GM20431 (cell line): ENCODE data around the gene TIGD4.

Experiments used
- in situ Hi-C: fragments of 300-500 bp; cut with MseI, MboI; formaldehyde crosslinking; loops from one replicate; pipeline ENCODE4 v1.15.0; 2020; ENCODE audit warnings: low sequenced_read_pairs; ENCODE audit not compliant: unreplicated experiment

TIGD4 gene

DNA sequence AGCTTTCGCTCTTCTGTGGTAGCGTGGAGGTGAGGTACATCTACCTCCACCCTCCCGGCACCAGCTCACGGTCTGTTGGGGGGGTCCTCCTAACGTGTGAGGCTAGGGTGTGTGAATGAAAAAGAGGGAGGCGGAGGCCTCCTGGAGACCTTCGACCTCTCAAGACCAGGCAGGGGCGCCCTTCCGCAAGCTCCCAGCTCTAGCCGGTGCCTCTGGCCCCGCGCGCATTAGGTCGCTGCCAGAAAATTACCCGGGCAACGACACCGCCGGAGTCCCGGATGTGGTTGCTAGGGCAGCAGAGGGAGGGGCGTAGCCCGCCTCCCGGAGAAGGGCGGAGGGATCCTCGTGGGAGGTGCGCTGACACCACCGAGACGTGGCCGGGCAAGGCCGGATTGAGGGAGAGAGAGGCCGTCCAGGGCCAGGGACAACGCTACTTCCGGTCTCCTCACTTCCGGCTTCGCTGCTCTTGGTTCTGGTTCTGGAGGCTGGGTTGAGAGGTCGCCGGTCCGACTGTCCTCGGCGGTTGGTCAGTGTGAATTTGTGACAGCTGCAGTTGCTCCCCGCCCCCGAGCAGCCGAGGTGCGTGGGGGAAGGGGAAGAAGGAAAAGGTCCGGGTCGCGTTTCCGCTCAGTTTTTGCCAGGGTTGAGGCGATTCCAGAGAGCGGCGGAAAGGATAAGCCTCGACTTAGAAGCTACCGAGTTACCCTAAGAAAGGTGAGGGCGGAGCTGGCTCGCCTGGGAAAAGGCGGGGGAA lies at the start of gene TIGD4, which contains the start of gene ARFIP1:
TIGD4 (minus strand) TSS at position 218 of the 754 bp plus-strand sequence. CDS start 8,726 bp downstream, outside the sequence.
ARFIP1 (plus strand) TSS at position 442 of the 754 bp plus-strand sequence. CDS start 49,680 bp downstream, outside the sequence.
- in situ Hi-C loops: no loop called here

DNA sequence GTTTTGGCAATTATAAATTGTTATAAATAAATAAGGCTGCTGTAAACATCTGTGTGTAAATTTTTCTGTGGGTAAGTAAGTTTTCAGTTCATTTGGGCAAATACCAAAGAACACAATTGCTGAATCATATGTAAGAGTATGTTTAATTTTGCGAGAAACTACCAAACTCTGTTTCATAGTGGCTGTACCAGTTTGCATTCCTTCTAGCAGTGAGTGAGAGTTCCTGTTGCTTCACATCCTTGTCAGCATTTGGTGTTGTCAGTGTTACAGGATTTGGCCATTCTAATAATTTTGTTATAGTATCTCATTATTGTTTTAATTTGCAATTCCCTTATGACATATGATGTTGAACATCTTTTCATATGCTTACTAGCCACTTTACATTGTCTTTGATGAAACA lies 48.6 kb upstream of the TIGD4 start:
- in situ Hi-C loops: no loop called here

DNA sequence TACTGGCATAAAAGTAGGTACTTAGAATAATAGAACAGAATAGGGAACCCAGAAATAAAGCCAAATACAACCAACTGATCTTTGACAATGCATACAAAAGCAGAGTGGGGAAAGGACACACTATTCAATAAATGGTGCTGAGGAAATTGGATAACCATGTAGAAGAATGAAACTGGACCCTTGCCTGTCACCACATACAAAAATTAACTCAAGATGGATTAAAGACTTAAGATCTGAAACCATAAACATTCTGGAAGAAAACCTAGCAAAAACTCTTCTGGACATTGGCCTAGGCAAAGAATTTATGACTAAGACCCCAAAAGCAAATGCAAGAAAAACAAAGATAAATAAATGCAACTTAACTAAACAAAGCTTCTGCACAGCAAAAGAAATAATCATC lies 45.8 kb upstream of the TIGD4 start:
- in situ Hi-C loops: no loop called here

DNA sequence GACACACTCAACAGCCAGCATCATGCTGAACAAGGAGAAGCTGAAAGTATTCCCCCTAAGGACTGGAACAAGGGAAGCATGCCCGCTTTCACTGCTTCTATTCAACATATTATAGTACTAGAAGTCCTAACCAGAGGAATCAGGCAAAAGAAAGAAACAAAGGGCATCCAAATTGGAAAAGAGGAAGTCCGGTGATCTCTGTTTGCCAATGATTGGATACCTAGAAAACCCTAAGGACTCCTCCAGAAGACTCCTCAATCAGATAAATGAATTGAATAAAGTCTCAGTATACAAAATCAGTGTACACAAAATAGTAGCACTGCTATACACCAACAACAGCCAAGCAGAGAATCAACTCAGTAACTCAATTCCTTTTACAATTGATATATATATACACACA lies 45.0 kb upstream of the TIGD4 start:
- in situ Hi-C loops: no loop called here

DNA sequence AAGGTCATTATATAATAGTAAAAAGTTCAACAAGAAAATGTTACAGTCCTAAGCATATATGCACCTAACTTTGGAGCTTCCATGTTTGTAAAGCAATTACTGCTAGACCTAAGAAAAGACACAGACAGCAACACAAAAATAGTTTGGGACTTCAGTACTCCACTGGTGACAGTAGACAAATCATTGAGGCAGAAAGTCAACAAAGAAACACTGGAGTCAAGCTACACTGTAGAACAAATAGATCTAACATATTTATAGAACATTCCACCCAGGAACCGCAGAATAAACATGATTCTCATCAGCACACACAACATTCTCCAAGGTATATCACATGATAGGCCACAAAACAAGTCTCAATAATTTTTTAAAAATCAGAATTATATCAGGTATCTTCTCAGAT lies 42.8 kb upstream of the TIGD4 start:
- in situ Hi-C loops: no loop called here

DNA sequence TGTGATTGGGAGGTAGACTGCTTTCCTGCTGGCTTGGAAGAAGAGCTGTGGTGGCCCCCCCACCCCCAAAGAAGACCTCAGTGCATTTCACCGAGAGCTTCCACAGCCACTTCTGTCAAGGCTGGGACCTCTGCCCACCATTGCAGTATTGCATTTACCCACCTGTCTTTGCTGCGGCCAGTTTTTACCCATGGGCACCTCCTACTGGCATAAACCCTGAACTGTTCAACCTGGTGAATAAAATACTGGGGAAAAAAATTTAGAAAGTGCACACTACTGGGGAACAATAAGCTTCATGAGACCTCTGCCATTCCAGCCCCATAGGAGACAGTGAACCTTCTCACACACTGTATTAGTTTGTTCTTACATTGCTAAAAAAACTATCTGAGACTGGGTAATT lies 40.5 kb upstream of the TIGD4 start:
- in situ Hi-C loops: no loop called here

DNA sequence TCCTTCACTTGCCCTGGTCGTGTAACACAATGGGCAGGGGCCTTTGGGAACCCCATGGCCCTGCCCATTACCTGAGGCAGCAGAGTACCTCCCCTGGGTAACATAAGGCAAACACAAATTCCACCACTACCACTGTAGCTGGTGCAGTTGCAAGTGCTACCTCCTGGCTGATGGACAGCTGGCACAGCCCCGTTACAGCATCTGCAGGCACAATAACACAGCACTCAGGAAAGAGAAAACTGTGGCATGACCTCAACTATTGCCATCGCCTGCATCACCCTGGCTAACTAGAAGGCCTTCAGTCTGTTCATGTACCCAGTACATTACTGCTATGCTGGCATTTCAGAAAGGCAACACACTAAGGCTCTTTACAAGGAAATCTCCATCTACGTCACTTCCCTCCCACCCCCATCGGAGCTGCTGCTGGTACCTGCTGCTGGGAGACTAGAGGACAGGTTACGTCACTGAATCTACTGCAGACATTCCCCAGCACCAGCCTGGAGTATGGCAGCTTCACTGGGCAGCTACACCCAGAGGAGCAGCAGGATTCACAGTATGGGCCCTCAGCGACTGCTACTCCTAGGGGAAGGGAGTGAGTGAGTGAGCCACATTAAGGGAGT lies 39.6 kb upstream of the TIGD4 start:
- in situ Hi-C loops: no loop called here

DNA sequence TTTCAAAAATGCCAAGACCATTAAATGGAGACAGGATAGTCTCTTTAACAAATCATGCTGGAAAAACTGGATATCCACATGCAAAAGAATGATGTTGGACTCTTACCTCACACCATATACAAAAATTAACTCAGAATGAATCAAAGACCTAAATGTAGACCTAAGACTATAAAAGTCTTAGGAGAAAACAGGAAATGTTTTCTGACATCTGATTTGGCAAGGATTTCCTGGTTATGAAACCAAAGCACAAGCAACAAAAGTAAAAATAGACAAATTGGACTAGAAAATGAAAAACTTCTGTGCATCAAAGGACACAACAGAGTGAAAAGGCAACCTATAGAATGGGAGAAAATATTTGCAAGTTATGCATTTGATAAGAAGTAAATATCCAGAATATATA lies 37.8 kb upstream of the TIGD4 start:
- in situ Hi-C loops: no loop called here

DNA sequence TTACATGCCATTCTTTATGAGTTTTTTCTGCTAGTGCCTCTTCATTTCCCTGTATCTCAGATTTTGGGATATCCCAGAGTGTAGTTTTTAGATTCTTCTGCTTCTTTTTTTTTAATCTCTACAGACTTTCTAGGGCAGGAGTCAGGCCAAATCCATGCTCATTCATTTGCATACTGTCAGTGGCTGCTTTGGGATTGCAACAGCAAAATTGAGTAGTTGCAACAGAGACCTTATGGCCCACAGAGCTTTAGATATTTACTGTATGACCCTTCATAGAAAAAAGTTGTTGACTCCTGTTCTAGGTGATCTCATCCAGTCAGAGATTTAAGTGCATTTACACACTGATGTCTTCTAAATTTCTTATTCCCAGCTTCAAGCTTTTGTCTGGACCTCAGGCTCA lies 35.5 kb upstream of the TIGD4 start:
- in situ Hi-C loops: no loop called here

DNA sequence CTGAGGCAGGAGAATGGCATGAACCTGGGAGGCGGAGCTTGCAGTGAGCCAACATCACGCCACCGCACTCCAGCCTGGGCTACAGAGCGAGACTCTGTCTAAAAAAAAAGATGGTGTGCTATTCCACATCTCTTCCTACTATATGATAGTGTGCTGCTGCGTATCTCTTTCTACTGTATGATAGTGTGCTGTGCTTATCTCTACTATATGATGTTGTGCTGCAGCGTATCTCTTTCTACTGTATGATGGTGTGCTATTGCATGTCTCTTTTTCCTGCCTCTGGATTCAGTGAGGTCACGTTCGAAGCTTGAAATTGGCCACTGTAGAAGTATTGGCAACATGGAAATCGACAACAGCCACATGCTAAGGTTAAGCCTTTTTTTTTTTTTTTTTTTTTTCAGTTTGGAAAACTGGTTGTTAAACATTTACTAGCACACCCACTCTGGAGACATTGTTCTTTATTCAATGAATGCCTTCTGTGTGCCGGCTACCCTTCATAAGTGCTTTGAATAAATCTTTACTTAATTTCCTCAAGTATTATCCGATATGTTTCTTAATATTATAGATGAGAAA lies 31.3 kb upstream of the TIGD4 start:
- in situ Hi-C loops: no loop called here

DNA sequence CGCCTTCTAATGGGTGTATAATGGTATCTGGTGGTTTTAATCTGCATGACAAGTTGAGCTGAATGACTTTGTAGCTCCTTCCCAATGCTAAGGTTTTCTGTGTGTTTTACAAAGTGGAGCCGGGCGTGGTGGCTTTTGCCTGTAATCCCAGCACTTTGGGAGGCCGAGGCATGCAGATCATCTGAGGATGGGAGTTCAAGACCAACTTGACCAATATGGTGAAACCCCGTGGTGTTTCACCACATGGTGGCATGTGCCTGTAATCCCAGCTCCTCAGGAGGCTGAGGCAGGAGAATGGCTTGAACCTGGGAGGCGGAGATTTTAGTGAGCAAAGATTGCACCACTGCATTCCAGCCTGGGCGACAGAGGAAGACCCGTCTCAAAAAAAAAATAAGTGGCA lies 29.1 kb upstream of the TIGD4 start:
- in situ Hi-C loops: no loop called here

DNA sequence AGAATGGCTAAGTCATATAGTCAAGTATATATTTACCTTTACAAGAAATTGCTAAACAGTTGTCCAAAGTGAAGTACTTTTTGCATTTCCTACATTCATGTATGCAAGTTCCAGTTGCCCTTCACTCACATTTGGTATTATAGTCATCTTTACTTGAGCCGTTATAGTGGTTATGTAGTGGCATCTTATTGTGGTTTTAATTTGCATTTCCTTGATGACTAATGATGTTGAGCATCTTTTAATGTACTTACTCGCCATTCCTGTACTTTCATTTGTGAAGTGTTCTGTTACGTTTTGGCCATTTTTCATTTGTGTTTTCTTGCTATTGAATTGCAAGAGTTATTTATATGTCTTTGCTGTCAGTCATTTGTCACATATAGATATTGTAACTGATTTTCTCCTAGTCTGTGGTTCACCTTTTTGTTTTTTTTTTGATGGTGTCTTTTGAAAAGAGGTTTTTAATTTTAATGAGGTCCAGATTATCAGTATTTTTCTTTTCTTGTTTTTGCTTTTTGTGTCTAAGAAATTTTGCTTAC lies 27.8 kb upstream of the TIGD4 start:
- in situ Hi-C loops: no loop called here

DNA sequence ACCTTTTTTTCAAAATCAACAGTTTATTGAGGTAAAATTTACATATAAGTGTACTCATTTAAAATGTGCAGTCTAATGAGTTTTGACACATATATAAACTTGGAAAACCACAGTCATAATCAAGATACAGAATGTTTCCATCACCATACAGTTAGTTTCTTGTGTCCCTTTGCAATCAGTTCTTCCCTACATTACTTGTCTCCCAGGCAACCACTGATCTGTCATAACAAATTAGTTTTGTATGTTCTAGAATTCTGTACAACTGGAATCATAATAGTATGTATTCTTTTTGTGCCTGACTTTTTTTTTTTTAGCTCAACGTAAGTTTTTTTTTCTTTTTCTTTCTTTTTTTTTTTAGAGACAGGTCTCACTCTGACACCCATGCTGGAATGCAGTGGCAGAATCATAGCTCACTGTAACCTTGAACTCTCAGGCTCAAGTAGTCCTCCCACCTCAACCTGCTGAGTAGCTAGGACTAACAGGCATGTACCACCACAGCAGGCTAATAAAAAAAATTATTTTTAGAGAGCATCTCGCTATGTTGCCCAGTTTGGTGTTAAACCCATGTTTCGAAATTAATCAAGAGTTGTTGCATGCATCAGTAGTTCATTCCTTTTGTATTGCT lies 27.1 kb upstream of the TIGD4 start:
- in situ Hi-C loops: no loop called here

DNA sequence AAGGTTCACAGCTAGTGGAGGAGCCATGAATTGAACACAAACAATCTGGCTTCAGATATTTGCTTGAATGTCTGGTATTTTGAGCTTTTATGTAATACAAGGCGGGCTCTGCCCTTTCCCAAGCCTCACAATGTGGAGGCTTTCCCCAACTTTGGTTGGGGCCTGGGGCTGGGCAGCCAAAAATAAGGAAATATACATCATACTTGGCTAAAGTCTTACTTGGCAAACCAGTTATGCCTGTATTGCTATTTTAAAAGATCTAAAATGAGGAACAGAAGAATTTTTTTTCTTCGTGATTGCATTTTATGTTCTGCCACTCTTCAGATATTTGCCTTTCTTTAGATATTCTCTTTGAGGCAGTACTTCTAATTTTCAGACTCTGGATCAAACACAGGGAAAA lies 26.3 kb upstream of the TIGD4 start:
- in situ Hi-C loops: no loop called here

DNA sequence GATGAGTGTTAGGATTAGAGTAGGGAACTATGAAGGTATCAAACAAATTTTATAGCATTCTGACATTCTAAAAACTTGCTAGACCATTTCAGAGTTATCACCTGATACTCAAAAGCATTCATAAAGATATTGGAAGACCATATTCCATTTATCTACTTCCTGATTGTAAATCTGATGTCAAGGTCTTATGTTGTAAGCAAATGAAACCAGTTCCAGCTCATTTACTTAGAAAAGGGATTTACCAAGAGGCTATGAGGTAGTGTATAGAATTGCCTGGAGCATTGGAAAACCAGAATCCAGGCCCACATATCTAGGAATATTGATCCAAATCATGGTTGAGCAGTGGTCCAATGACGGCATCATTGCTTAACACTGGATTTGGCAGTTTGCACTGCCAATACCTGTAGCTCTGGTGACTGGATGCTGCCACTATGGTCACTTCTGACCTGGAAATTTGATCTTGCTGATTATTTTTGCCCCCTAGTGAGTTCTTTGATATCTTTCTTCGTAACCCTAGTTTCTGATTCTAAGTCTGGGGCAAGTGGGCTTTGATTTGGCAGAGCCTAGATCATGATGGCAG lies 25.6 kb upstream of the TIGD4 start:
- in situ Hi-C loops: no loop called here

DNA sequence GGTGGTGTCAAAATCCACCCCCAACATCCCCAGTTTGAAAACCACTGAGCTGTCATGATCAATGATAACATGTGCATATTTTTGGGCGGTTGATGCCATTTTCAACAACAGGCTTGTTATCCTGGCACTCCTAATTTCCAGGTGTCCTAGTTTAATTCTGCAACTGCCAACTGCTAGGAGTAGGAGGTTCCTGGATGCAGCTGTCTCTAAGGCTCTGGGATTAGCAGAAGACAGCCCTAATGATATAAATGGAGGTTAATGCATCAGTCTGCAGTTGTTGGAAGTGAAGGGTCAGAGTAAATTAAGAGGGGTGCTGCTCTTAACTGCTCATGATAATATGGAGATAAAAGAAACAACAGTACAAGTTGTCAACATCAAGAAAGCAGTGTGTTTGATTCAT lies 24.0 kb upstream of the TIGD4 start:
- in situ Hi-C loops: no loop called here

DNA sequence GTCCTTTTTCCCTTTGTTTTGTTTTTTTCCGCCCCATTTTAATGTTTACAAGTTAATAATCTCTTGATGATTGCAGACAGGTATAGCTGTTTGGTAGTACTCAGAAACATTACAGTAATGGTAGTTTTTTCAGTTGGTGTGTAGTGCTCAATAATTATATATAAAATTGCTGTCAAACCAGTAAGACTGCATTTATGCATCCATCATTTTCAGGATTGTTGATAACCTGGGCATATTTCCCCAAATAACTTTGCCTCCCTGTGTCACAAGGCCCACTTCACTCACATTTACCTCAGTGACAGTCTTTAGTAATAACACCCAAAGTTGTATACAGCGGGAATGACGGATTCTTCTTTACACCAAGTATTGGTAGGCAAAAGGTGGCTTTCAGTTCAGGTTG lies 16.4 kb upstream of the TIGD4 start:
- in situ Hi-C loops: no loop called here

DNA sequence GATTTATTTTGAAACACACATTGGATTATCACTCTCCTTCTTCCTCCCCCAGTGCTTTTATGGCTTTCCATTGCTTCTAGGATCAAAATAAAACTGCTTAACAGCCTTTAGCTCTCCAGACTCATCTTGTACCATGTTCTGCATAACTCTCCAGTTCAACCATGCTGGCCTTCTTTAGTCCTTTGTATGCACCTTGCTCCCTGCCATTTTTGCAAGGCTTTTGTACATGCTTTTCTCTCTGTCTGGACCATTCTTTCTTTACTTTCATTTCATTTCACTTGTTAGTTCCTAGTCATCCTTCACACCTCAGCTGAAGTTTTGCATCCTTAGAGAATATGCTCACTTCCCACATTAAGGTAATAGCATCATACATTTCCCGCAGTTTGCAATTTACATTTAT lies 7.1 kb upstream of the TIGD4 start:
- in situ Hi-C loops: no loop called here

DNA sequence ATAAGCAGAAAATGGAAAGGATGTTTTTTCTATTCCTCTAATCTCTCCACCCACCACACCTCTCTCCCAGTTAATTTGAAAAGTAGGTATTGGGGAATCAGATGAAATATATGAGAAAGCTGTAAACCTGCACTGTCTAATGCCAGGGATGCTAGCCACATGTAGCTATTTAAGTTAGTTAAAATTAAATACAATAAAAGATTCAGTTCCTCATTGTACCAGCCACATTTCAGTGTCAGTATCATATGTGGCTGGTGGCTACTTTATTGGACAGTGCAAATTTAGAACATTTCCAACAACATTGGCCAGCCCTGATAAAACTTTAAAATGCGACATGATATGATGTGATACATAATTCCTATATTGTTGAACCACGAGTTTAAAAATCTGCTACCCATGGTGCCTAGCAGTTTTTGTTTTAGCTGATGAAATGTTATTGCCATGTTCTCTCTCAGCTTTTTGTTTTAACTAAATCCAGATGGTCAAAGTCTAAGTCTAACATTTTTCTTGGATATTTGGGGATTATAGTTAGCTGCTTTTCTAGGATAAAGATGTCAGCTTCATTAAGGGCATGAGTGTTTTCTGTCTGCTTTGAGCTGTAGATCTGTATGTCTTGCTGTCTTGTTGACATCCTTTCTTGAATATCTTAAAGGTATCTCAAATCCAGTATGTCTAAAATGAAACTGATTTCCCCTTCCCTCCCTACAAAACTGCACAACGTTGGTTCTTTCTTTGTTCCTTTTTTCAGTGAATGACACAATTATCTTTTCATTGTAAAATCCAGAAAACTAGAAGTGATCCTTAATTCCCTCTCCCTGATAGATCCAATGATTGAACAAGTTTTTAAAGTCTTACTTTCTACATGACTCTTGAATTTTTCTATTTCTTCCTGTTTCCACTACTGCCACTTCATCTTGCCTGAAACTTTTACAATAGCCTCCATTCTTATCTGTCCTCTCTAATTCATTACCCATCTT lies 6.4 kb upstream of the TIGD4 start:
- in situ Hi-C loops: no loop called here
